HG03457 (cell line): ENCODE results near the gene CARNS1.
"Not testable (repeated sequence)": the region's sequence is repeated elsewhere in the genome, so short reads cannot be mapped to it uniquely, and the experiment has no call there.

Experiments
- ATAC-seq: cut with Tn5 transposase; IDR thresholded peaks from one replicate; pipeline ENCODE4 v1.9.1; 2021; ENCODE audit warnings: moderate number of reproducible peaks; ENCODE audit not compliant: unreplicated experiment

The CARNS1 gene

GRCh38 chr11:67396587-67397389 lies 18.7 kb upstream of the CARNS1 start:
- no peak for ATAC-seq

GRCh38 chr11:67397536-67397935 lies 17.9 kb upstream of the CARNS1 start:
- ATAC-seq: no peak

GRCh38 chr11:67397986-67398660 lies 17.4 kb upstream of the CARNS1 start:
- ATAC-seq: no peak

GRCh38 chr11:67398661-67399563 lies 16.6 kb upstream of the CARNS1 start:
- ATAC-seq: no peak

GRCh38 chr11:67400251-67400941 lies 15.1 kb upstream of the CARNS1 start:
- ATAC-seq: no peak

- peak; percentile 12 for ATAC-seq
Observed at GRCh38 chr11:67400942-67401494, 14.5 kb upstream of the CARNS1 start.

GRCh38 chr11:67401495-67402191 lies 13.8 kb upstream of the CARNS1 start, which contains the start of gene PPP1CA:
PPP1CA (minus strand) TSS chr11:67401858; CDS start chr11:67401782, 76 bp downstream.
- ATAC-seq: peak; percentile 49

GRCh38 chr11:67402192-67402839 lies 13.2 kb upstream of the CARNS1 start:
- ATAC-seq: not testable (repeated sequence)

- not testable (repeated sequence) for ATAC-seq
Observed at GRCh38 chr11:67403085-67403484, 12.4 kb upstream of the CARNS1 start.

GRCh38 chr11:67404515-67405195 lies 10.8 kb upstream of the CARNS1 start:
- ATAC-seq: no peak

- ATAC-seq: no peak
Observed at GRCh38 chr11:67405196-67405567, 10.3 kb upstream of the CARNS1 start.

GRCh38 chr11:67405688-67406339 lies 9.7 kb upstream of the CARNS1 start:
- no peak for ATAC-seq

- ATAC-seq: no peak
Observed at GRCh38 chr11:67406420-67406968, 9.0 kb upstream of the CARNS1 start.

- no peak for ATAC-seq
Observed at GRCh38 chr11:67406969-67407687, 8.3 kb upstream of the CARNS1 start.

- ATAC-seq: no peak
Observed at GRCh38 chr11:67407688-67408163, 7.8 kb upstream of the CARNS1 start.

- ATAC-seq: no peak
Observed at GRCh38 chr11:67408437-67409200, 6.9 kb upstream of the CARNS1 start.
